HepG2 (cell line): ENCODE results near the gene TRIM54.

ENCODE experiments used
- CAMTA2 ChIP-seq: sonication (generic); formaldehyde crosslinking; IDR thresholded peaks from 2 replicates; pipeline ENCODE4 v1.4.0; 2020; ENCODE audit warnings: mild to moderate bottlenecking, missing genetic modification reagents, borderline replicate concordance
- CENPBD1 ChIP-seq: sonication (generic); formaldehyde crosslinking; IDR thresholded peaks from 2 replicates; pipeline ENCODE4 v1.8.0; 2022; ENCODE audit warnings: missing genetic modification reagents, low read depth, mild to moderate bottlenecking, borderline replicate concordance
- EP300 ChIP-seq, 3 experiments: sonication (generic) in 1 of 3; formaldehyde crosslinking in 1 of 3; IDR thresholded peaks; 2 replicates each; pipeline versions ENCODE4 v1.5.1 to v1.6.1; 2011 to 2020; ENCODE audit warnings: low read depth in 2 of 3, low read length in 2 of 3, borderline replicate concordance in 1 of 3, improper control_type of control experiment in 1 of 3, mild to moderate bottlenecking in 1 of 3, missing genetic modification reagents in 1 of 3, moderate library complexity in 1 of 3
- JUND ChIP-seq: sonication (generic); formaldehyde crosslinking; IDR thresholded peaks from 2 replicates; pipeline ENCODE4 v1.8.0; 2022; ENCODE audit warnings: mild to moderate bottlenecking, missing genetic modification reagents
- MAX ChIP-seq: IDR thresholded peaks from 2 replicates; pipeline ENCODE4 v1.6.1; 2012; ENCODE audit warnings: inconsistent platforms
- NR1H2 ChIP-seq: sonication (generic); formaldehyde crosslinking; IDR thresholded peaks from 2 replicates; pipeline ENCODE4 v1.8.1; 2022; ENCODE audit warnings: low read depth, missing genetic modification reagents, borderline replicate concordance
- NR2C2 ChIP-seq: sonication (generic); formaldehyde crosslinking; IDR thresholded peaks from 2 replicates; pipeline ENCODE4 v1.4.0; 2020; ENCODE audit warnings: missing genetic modification reagents, mild to moderate bottlenecking, moderate library complexity, borderline replicate concordance
- PCBP1 ChIP-seq: fragments of 200-400 bp; formaldehyde crosslinking; IDR thresholded peaks from 2 replicates; pipeline ENCODE4 v1.6.1; 2017; ENCODE audit warnings: mild to moderate bottlenecking, low read depth, low read length, borderline replicate concordance
- POLR2A ChIP-seq, 2 experiments: IDR thresholded peaks; 2 replicates each; pipeline ENCODE4 v1.6.1; 2011; ENCODE audit warnings: low read depth in 2 of 2, low read length in 2 of 2, mild to moderate bottlenecking in 1 of 2, moderate library complexity in 1 of 2; ENCODE audit not compliant: insufficient read depth in 1 of 2
- SMARCC2 ChIP-seq: fragments of 450-650 bp; IDR thresholded peaks from 2 replicates; pipeline ENCODE4 v1.6.1; 2017; ENCODE audit warnings: antibody characterized with exemption, mild to moderate bottlenecking
- ZFX ChIP-seq: sonication (generic); formaldehyde crosslinking; IDR thresholded peaks from 2 replicates; pipeline ENCODE4 v1.4.0; 2020; ENCODE audit warnings: mild to moderate bottlenecking, low read depth, missing genetic modification reagents, moderate library complexity
- TF ChIP-seq, protein P1 (sequence below): sonication (generic); formaldehyde crosslinking; IDR thresholded peaks from 2 replicates; pipeline ENCODE4 v1.5.0; 2020; ENCODE audit warnings: mild to moderate bottlenecking, missing genetic modification reagents
- TF ChIP-seq, protein P2 (sequence below): sonication (generic); formaldehyde crosslinking; IDR thresholded peaks from 2 replicates; pipeline ENCODE4 v1.4.0; 2020; ENCODE audit warnings: missing genetic modification reagents, borderline replicate concordance
- TF ChIP-seq, protein P3 (sequence below): sonication (generic); formaldehyde crosslinking; IDR thresholded peaks from 2 replicates; pipeline ENCODE4 v1.5.0; 2020; ENCODE audit warnings: mild to moderate bottlenecking, missing genetic modification reagents, borderline replicate concordance

GRCh38 chr2:27275211-27276150 lies 6.7 kb upstream of the TRIM54 start, which contains the start of gene DNAJC5G:
- no peak for TF ChIP-seq JUND (CRISPR knock-in tag)
- no peak for TF ChIP-seq NR2C2
- no peak for TF ChIP-seq CENPBD1 (CRISPR knock-in tag)
- TF ChIP-seq, protein P1, sequence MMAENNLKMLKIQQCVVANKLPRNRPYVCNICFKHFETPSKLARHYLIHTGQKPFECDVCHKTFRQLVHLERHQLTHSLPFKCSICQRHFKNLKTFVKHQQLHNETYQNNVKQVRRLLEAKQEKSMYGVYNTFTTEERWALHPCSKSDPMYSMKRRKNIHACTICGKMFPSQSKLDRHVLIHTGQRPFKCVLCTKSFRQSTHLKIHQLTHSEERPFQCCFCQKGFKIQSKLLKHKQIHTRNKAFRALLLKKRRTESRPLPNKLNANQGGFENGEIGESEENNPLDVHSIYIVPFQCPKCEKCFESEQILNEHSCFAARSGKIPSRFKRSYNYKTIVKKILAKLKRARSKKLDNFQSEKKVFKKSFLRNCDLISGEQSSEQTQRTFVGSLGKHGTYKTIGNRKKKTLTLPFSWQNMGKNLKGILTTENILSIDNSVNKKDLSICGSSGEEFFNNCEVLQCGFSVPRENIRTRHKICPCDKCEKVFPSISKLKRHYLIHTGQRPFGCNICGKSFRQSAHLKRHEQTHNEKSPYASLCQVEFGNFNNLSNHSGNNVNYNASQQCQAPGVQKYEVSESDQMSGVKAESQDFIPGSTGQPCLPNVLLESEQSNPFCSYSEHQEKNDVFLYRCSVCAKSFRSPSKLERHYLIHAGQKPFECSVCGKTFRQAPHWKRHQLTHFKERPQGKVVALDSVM: no peak
- TF ChIP-seq, protein P2, sequence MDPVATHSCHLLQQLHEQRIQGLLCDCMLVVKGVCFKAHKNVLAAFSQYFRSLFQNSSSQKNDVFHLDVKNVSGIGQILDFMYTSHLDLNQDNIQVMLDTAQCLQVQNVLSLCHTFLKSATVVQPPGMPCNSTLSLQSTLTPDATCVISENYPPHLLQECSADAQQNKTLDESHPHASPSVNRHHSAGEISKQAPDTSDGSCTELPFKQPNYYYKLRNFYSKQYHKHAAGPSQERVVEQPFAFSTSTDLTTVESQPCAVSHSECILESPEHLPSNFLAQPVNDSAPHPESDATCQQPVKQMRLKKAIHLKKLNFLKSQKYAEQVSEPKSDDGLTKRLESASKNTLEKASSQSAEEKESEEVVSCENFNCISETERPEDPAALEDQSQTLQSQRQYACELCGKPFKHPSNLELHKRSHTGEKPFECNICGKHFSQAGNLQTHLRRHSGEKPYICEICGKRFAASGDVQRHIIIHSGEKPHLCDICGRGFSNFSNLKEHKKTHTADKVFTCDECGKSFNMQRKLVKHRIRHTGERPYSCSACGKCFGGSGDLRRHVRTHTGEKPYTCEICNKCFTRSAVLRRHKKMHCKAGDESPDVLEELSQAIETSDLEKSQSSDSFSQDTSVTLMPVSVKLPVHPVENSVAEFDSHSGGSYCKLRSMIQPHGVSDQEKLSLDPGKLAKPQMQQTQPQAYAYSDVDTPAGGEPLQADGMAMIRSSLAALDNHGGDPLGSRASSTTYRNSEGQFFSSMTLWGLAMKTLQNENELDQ (CRISPR knock-in tag): no peak
- TF ChIP-seq CAMTA2: no peak
- TF ChIP-seq, protein P3, sequence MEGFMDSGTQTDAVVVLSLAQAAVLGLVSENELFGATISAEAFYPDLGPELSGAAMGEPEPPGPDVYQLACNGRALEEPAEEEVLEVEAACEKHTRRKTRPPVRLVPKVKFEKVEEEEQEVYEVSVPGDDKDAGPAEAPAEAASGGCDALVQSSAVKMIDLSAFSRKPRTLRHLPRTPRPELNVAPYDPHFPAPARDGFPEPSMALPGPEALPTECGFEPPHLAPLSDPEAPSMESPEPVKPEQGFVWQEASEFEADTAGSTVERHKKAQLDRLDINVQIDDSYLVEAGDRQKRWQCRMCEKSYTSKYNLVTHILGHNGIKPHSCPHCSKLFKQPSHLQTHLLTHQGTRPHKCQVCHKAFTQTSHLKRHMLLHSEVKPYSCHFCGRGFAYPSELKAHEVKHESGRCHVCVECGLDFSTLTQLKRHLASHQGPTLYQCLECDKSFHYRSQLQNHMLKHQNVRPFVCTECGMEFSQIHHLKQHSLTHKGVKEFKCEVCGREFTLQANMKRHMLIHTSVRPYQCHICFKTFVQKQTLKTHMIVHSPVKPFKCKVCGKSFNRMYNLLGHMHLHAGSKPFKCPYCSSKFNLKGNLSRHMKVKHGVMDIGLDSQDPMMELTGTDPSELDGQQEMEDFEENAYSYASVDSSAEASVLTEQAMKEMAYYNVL (CRISPR knock-in tag): no peak
- TF ChIP-seq EP300 (IDR thresholded peaks at IDR 0.05; ENCODE audit: low read depth in 2 of 2, low read length in 2 of 2): no peak
- no peak for TF ChIP-seq EP300 (CRISPR knock-in tag; IDR thresholded peaks at IDR 0.05; ENCODE audit: borderline replicate concordance)
- TF ChIP-seq SMARCC2: no peak
- TF ChIP-seq POLR2A (IDR thresholded peaks at IDR 0.05; ENCODE audit: insufficient read depth in 1 of 2, low read depth in 2 of 2, low read length in 2 of 2): no peak
- no peak for TF ChIP-seq NR1H2 (CRISPR knock-in tag)
- TF ChIP-seq ZFX: no peak
- TF ChIP-seq PCBP1: no peak
- TF ChIP-seq MAX: no peak
